Ishikawa (cell line): ENCODE data around the gene NANOS3.

Experiments used
- CEBPB ChIP-seq: IDR thresholded peaks from 2 replicates; pipeline ENCODE4 v1.6.1; 2012
- CREB1 ChIP-seq: IDR thresholded peaks from 2 replicates; pipeline ENCODE4 v1.6.1; 2012; ENCODE audit warnings: low read depth
- EGR1 ChIP-seq: IDR thresholded peaks from 2 replicates; pipeline ENCODE4 v1.6.1; 2012
- EP300 ChIP-seq: IDR thresholded peaks from 2 replicates; pipeline ENCODE4 v1.6.1; 2012; ENCODE audit warnings: borderline replicate concordance
- FOXM1 ChIP-seq: IDR thresholded peaks from 2 replicates; pipeline ENCODE4 v1.6.1; 2012; ENCODE audit warnings: low read depth, borderline replicate concordance
- RAD21 ChIP-seq: IDR thresholded peaks from 2 replicates; pipeline ENCODE4 v1.6.1; 2012; ENCODE audit warnings: low read depth
- TAF1 ChIP-seq: IDR thresholded peaks from 2 replicates; pipeline ENCODE4 v1.6.1; 2012; ENCODE audit warnings: low read depth, mild to moderate bottlenecking
- TCF12 ChIP-seq: IDR thresholded peaks from 2 replicates; pipeline ENCODE4 v1.6.1; 2012; ENCODE audit warnings: low read depth
- TEAD4 ChIP-seq: IDR thresholded peaks from 2 replicates; pipeline ENCODE4 v1.6.1; 2012
- YY1 ChIP-seq: IDR thresholded peaks from 2 replicates; pipeline ENCODE4 v1.6.1; 2012; ENCODE audit warnings: low read depth
- ZBTB7A ChIP-seq: IDR thresholded peaks from 2 replicates; pipeline ENCODE4 v1.6.1; 2012; ENCODE audit warnings: low read depth
- TF ChIP-seq, protein P1 (sequence below): IDR thresholded peaks from 2 replicates; pipeline ENCODE4 v1.6.1; 2012; ENCODE audit warnings: low read depth, mild to moderate bottlenecking
- TF ChIP-seq, protein P2 (sequence below): IDR thresholded peaks from 2 replicates; pipeline ENCODE4 v1.6.1; 2012
- TF ChIP-seq, protein P3 (sequence below): IDR thresholded peaks from 2 replicates; pipeline ENCODE4 v1.6.1; 2012

NANOS3 gene

DNA sequence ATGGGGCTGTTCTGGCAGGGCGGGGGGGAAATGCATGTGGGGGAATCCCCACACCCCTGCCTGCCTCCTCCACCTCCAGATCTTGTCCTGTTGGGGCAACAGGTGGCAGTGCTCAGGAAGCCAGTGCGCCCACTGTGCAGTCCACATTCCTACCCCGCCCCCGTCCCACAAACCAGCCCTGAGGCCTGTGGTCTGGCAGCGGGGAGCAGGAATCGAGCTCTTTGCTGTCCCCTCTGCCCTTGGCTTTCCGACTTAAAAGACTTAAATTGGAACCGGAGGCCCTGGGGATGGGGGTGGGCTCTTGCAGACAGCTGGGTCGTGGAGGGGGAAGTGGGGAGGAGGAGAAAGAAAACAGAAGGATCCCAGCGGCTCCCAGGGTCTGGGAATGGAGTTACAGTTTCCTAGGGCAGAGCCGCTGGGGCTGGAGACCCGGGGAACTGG, 4.3 kb downstream of the NANOS3 start:
- TF ChIP-seq FOXM1 (no peak), RAD21 (peak; percentile 12; the same call in 1 of the 2 replicates), YY1 (no peak), ZBTB7A (no peak), EGR1 (peak; percentile 55; the same call in 1 of the 2 replicates), TEAD4 (peak; percentile 72)
- TF ChIP-seq, protein P1, sequence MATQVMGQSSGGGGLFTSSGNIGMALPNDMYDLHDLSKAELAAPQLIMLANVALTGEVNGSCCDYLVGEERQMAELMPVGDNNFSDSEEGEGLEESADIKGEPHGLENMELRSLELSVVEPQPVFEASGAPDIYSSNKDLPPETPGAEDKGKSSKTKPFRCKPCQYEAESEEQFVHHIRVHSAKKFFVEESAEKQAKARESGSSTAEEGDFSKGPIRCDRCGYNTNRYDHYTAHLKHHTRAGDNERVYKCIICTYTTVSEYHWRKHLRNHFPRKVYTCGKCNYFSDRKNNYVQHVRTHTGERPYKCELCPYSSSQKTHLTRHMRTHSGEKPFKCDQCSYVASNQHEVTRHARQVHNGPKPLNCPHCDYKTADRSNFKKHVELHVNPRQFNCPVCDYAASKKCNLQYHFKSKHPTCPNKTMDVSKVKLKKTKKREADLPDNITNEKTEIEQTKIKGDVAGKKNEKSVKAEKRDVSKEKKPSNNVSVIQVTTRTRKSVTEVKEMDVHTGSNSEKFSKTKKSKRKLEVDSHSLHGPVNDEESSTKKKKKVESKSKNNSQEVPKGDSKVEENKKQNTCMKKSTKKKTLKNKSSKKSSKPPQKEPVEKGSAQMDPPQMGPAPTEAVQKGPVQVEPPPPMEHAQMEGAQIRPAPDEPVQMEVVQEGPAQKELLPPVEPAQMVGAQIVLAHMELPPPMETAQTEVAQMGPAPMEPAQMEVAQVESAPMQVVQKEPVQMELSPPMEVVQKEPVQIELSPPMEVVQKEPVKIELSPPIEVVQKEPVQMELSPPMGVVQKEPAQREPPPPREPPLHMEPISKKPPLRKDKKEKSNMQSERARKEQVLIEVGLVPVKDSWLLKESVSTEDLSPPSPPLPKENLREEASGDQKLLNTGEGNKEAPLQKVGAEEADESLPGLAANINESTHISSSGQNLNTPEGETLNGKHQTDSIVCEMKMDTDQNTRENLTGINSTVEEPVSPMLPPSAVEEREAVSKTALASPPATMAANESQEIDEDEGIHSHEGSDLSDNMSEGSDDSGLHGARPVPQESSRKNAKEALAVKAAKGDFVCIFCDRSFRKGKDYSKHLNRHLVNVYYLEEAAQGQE: no peak
- TF ChIP-seq, protein P2, sequence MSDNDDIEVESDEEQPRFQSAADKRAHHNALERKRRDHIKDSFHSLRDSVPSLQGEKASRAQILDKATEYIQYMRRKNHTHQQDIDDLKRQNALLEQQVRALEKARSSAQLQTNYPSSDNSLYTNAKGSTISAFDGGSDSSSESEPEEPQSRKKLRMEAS: peak; percentile 27; the same call in 1 of the 2 replicates

DNA sequence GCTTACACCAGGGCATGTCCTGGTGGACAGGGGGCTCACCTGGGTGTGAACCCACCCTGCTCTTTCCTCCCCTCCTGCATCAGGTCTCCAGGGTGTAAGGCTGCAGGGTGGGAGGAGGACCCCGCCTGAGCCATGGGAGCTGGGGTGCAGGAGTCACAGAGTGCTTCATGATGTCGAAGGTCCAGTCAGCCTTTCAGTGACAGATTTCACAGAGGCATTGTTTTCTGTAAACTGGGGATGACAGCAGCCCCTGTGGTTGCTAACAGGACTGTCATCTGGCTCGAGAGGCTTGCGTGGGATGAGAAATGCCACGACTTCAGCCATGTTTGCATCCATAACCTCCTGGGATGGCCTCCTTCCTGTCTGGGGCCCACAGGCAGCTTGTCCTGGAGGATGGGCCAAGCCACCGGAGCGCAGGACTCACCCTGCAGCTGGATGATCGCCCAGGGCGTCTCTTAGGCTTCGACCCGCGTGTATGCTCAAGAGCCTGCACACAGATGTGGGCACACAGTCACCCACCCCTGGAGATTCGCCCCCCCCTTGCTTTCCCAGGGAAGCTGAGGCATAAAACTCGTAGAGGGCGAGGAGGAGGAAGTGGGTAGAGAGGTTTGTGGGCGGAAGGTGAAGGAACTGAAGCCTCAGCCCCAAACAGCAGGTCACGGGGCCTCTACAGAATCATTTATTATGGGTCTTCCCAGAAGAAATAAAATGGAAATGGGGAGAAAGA, 4.9 kb downstream of the NANOS3 start:
- no peak for TF ChIP-seq TCF12
- no peak for TF ChIP-seq YY1
- TF ChIP-seq, protein P3, sequence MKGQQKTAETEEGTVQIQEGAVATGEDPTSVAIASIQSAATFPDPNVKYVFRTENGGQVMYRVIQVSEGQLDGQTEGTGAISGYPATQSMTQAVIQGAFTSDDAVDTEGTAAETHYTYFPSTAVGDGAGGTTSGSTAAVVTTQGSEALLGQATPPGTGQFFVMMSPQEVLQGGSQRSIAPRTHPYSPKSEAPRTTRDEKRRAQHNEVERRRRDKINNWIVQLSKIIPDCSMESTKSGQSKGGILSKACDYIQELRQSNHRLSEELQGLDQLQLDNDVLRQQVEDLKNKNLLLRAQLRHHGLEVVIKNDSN: no peak
- TF ChIP-seq, protein P1: no peak

DNA sequence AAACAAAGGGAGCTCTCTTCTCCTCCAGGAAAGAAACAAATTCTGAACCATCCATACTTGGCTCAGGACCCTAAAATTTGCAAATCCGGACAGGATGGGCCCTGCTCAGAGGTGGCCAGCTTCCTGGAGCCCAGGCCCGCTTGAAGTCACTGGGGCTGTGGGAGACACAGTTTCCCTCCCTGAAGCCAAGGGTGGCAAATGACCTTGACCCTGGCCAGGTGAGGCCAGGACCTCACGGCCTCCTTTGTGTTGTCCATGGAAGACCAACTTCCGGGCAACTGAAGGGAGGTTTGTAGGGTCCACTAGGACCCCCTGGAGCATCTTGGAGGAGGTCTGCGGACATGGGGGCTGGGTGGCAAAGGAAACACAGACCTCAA, 5.5 kb downstream of the NANOS3 start:
- TF ChIP-seq EGR1 (no peak), EP300 (no peak), CREB1 (no peak)

DNA sequence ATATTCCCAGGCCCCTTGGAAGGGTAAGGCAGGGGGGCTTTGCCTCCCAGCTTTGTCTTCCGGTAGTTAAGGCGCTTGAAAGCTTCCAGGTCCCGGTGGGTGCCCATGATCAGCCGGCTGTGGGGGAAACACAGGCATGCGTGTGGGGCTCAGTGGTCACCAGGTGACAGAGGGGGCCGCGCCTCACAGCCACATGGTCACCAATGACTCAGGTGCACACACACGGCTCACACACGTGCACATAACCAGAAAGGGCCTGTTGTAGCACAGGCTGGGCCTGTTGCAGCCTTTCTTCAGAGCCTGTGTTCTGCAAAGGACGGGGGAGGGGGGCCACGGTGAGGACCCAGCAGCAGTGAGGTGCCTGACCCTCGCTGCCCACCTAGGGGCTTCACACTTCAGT, 5.9 kb downstream of the NANOS3 start:
- no peak for TF ChIP-seq TAF1
- TF ChIP-seq EGR1: no peak

DNA sequence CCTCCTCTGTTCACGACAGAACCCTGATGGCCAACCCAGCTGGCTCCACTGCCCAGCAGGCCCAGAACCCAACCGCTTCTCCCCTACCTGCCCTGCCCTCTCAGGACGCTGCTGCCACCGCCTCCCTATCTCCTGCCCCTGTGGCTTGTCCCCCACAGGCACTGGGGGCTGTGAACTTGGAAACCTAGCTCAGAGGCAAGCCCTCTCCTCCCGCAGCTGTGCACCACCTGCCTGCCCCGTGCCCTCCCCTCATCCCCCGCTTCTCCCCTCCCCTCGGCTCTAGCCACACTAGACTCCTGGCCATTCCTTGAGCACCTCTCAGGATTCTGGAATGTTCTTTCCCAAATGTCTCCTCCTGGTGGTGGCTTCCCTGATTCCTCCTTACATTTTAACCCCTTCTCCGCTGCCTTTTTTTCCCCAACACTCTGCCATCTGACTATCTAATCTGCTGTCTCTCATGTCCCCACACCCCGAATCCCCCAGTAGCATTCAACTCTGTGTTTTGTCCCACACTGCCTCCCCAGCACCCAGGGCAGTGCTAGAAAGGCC, 6.7 kb downstream of the NANOS3 start:
- no peak for TF ChIP-seq TCF12
- TF ChIP-seq TEAD4: no peak
- no peak for TF ChIP-seq YY1
- TF ChIP-seq CREB1: no peak
- no peak for TF ChIP-seq RAD21
- TF ChIP-seq, protein P2: no peak
- TF ChIP-seq EGR1: no peak

DNA sequence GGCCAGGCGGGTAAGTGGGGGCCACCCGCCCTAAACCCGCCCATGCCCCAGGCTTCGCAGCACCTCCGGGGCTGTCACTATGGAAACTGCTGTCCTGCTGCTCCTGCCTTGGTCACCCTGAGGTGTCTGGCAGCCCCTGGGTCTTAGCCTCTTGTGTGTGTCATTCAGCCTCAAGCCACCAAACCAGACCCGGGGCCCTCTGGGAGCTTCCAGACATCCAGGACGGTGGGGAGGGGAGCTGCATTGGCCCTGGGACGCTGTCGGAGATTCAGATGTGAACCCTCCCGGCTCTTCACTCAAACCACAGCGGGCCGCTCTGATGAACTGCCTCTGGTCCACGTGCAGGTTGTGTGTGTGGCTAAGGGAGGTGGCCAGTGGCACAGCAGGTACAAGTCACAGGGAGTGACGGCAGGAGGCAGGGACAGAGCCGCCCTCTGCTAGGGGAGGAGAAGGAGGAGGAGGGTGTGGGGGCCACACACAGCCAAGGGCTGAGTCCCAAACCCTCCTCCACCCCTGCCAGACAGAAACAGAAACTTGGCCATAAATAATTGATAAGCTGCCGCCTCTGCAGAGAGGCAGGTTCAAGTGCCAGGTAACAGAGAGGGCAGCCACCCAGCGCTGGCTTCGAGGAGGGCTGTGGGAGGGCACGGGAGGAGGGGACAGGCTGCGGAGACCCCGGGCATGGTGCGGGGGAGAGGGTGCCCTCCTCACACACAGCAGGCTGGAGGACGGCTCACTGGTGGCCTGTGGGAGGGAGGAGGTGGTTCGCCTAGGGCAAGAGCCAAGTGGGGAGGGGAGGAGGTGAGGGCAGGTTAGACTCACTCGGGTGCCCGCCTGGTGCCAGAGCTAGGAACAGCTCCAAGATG, 8.0 kb downstream of the NANOS3 start:
- TF ChIP-seq CREB1 (no peak), TCF12 (no peak), CEBPB (no peak), EP300 (no peak), YY1 (no peak), EGR1 (no peak)
- TF ChIP-seq, protein P2: peak; percentile 36; the same call in 1 of the 2 replicates
